Measurements from ENCODE around the gene ELOB.

ELOB gene

DNA sequence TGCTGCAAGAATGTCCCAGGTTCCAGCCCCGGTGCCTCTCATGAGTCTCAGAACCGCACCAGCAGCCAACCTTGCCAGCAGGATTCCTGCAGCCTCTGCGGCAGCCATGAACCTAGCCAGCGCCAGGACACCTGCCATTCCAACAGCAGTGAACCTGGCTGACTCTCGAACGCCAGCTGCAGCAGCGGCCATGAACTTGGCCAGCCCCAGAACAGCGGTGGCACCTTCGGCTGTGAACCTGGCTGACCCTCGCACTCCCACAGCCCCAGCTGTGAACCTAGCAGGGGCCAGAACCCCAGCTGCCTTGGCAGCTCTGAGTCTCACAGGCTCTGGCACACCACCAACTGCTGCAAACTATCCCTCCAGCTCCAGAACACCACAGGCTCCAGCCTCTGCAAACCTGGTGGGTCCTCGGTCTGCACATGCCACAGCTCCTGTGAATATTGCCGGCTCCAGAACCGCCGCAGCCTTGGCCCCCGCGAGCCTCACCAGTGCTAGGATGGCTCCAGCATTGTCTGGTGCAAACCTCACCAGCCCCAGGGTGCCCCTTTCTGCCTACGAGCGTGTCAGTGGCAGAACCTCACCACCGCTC lies 9.8 kb downstream of the ELOB start:
- TF ChIP-seq FOXP2 (optimal IDR thresholded peaks at IDR 0.05; ENCODE audit: borderline replicate concordance, extremely low read depth, extremely low read length, insufficient read depth), result no peak
- TF ChIP-seq SIN3A (IDR thresholded peaks at IDR 0.05; ENCODE audit: borderline replicate concordance, insufficient read depth, low read length), result no peak
- no peak for TF ChIP-seq REST (IDR thresholded peaks at IDR 0.05; ENCODE audit: insufficient read depth in 1 of 2, low read depth in 2 of 2, low read length in 2 of 2)
- no peak for TF ChIP-seq POLR2AphosphoS5 (IDR thresholded peaks at IDR 0.05; ENCODE audit: low read depth, low read length)
- TF ChIP-seq TAF1 (IDR thresholded peaks at IDR 0.05; ENCODE audit: borderline replicate concordance, insufficient read depth, low read length), result no peak

DNA sequence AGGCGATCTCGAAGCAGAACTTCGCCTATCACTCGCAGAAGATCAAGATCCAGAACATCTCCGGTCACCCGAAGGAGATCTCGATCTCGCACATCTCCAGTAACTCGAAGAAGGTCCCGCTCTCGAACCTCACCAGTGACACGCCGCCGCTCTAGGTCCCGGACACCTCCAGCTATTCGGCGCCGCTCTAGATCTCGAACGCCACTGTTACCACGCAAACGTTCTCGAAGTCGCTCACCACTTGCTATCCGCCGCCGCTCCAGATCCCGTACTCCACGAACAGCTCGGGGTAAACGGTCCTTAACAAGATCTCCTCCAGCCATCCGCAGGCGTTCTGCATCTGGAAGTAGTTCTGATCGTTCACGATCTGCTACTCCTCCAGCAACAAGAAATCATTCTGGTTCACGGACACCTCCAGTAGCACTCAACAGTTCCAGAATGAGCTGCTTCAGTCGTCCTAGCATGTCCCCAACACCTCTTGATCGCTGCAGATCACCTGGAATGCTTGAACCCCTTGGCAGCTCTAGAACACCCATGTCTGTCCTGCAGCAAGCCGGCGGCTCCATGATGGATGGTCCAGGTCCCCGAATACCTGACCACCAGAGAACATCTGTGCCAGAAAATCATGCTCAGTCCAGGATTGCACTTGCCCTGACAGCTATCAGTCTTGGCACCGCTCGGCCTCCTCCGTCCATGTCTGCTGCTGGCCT lies 10.5 kb downstream of the ELOB start:
- TF ChIP-seq REST (IDR thresholded peaks at IDR 0.05; ENCODE audit: insufficient read depth in 1 of 2, low read depth in 2 of 2, low read length in 2 of 2) (no peak), SIN3A (IDR thresholded peaks at IDR 0.05; ENCODE audit: borderline replicate concordance, insufficient read depth, low read length) (no peak), FOXP2 (optimal IDR thresholded peaks at IDR 0.05; ENCODE audit: borderline replicate concordance, extremely low read depth, extremely low read length, insufficient read depth) (no peak)

DNA sequence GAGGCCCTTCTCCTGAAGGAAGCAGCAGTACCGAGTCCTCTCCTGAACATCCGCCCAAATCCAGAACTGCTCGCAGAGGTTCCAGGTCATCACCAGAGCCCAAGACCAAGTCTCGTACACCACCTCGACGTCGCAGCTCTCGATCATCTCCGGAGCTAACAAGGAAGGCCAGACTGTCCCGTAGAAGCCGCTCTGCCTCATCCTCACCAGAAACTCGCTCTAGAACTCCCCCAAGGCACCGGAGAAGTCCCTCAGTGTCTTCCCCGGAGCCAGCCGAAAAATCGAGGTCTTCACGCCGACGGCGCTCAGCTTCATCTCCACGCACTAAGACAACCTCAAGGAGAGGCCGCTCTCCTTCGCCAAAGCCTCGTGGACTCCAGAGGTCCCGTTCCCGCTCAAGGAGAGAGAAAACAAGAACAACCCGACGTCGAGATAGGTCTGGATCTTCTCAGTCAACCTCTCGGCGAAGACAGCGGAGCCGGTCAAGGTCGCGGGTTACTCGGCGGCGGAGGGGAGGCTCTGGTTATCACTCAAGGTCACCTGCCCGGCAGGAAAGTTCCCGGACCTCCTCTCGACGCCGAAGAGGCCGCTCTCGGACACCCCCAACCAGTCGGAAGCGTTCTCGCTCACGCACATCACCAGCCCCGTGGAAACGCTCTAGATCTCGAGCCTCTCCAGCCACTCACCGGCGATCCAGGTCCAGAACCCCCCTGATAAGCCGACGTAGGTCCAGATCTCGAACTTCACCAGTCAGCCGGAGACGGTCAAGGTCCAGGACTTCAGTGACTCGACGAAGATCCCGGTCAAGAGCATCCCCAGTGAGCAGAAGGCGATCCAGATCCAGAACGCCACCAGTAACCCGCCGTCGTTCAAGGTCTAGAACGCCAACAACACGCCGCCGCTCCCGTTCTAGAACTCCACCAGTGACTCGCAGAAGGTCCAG lies 11.3 kb downstream of the ELOB start:
- TF ChIP-seq REST (IDR thresholded peaks at IDR 0.05; ENCODE audit: insufficient read depth in 1 of 2, low read depth in 2 of 2, low read length in 2 of 2), result no peak
- no peak for TF ChIP-seq SIN3A (IDR thresholded peaks at IDR 0.05; ENCODE audit: borderline replicate concordance, insufficient read depth, low read length)
- TF ChIP-seq FOXP2 (optimal IDR thresholded peaks at IDR 0.05; ENCODE audit: borderline replicate concordance, extremely low read depth, extremely low read length, insufficient read depth), result no peak
- TF ChIP-seq TAF1 (IDR thresholded peaks at IDR 0.05; ENCODE audit: borderline replicate concordance, insufficient read depth, low read length), result no peak
- no peak for TF ChIP-seq POLR2AphosphoS5 (IDR thresholded peaks at IDR 0.05; ENCODE audit: low read depth, low read length)

DNA sequence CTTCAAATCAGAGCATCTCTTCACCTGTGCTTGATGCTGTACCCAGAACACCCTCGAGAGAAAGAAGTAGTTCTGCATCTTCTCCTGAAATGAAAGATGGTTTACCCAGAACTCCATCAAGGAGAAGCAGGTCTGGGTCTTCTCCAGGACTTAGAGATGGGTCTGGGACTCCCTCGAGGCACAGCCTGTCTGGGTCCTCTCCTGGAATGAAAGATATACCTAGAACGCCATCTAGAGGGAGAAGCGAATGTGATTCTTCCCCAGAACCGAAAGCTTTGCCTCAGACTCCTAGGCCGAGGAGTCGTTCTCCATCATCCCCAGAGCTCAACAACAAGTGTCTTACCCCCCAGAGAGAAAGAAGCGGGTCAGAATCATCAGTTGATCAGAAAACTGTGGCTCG lies 12.4 kb downstream of the ELOB start:
- no peak for TF ChIP-seq TAF1 (IDR thresholded peaks at IDR 0.05; ENCODE audit: borderline replicate concordance, insufficient read depth, low read length)
- no peak for TF ChIP-seq POLR2AphosphoS5 (IDR thresholded peaks at IDR 0.05; ENCODE audit: low read depth, low read length)
- TF ChIP-seq REST (IDR thresholded peaks at IDR 0.05; ENCODE audit: insufficient read depth in 1 of 2, low read depth in 2 of 2, low read length in 2 of 2), result no peak
- no peak for TF ChIP-seq SIN3A (IDR thresholded peaks at IDR 0.05; ENCODE audit: borderline replicate concordance, insufficient read depth, low read length)
- no peak for TF ChIP-seq FOXP2 (optimal IDR thresholded peaks at IDR 0.05; ENCODE audit: borderline replicate concordance, extremely low read depth, extremely low read length, insufficient read depth)
